H1 (cell line): Measurements from ENCODE around the gene UPK2. TPM values are rescaled to one million over a fixed set of nuclear protein-coding genes. Genes with fewer than 3 reads are reported as not detected.

ENCODE experiments used
- CTBP2 ChIP-seq: IDR thresholded peaks from 2 replicates; pipeline ENCODE4 v1.7.0; 2011; ENCODE audit warnings: borderline replicate concordance, mild to moderate bottlenecking, moderate library complexity, mixed read lengths, low read length; ENCODE audit not compliant: insufficient read depth, insufficient read length
- MAFK ChIP-seq: IDR thresholded peaks from 2 replicates; pipeline ENCODE4 v1.6.1; 2012; ENCODE audit warnings: low read depth, mild to moderate bottlenecking, improper control_type of control experiment, low read length
- RBBP5 ChIP-seq: IDR thresholded peaks from 2 replicates; pipeline ENCODE4 v1.7.1; 2012; ENCODE audit warnings: low read depth, mild to moderate bottlenecking, inconsistent platforms, low read length, moderate library complexity, borderline replicate concordance
- TCF12 ChIP-seq: IDR thresholded peaks from 2 replicates; pipeline ENCODE4 v1.6.1; 2011; ENCODE audit warnings: low read depth, mild to moderate bottlenecking, low read length
- polyA plus RNA-seq, 7 experiments: library from polyadenylated mRNA; depleted of rRNA in 3 of 7; stranded (reverse) in 5 of 7; unstranded in 2 of 7; fragments of >200 nt in 5 of 7; fragments of 200-250 nt in 2 of 7; gene quantifications; 1 replicate in 5 of 7; 2 replicates in 1 of 7; 4 replicates in 1 of 7; pipeline versions ENCODE4 v1.2.1 to v1.2.3, GENCODE V29; 2011 to 2013; ENCODE audit warnings: missing spikeins in 2 of 7, mixed read lengths in 2 of 7
- total RNA-seq: library from RNA; stranded (reverse); fragmentation: NEBNext Ultra II Directional; extraction: Animal tissue kit (Norgen Biotek cat#: 25700); gene quantifications from 2 replicates; pipeline ENCODE4 v1.2.1, GENCODE V29; 2021

The UPK2 gene
- total and polyA plus RNA-seq, 2 of the 8 experiments (the other 6 are each of a cell fraction or from before 2014, with no cell fraction given) = 0.76 TPM; not detected in 1

- TF ChIP-seq CTBP2 = no peak
- peak; percentile 52; the same call in 1 of the 2 replicates for TF ChIP-seq RBBP5
- no peak for TF ChIP-seq MAFK
- no peak for TF ChIP-seq TCF12
- TF ChIP-seq, all 59 proteins: peak for 18
These were observed 41.7 kb downstream of the UPK2 start, which contains the start of gene CENATAC (continued) for GRCh38 chr11:118997627-118998387.
